ENCODE measurements around the gene JAKMIP1.
"Not testable (repeated sequence)": the region's sequence is repeated elsewhere in the genome, so short reads cannot be mapped to it uniquely, and the experiment has no call there.

The JAKMIP1 gene

GRCh38 chr4:6228158-6229067, 28.1 kb upstream of the JAKMIP1 start:
- DNase-seq = no peak

- DNase-seq = no peak
Observed at GRCh38 chr4:6227412-6228157, 27.2 kb upstream of the JAKMIP1 start.

GRCh38 chr4:6226506-6226905, 26.2 kb upstream of the JAKMIP1 start:
- DNase-seq = no peak

- DNase-seq = no peak
Observed at GRCh38 chr4:6225469-6225868, 25.1 kb upstream of the JAKMIP1 start.

GRCh38 chr4:6224735-6225134, 24.4 kb upstream of the JAKMIP1 start:
- DNase-seq = no peak

- DNase-seq = no peak
Observed at GRCh38 chr4:6222761-6223292, 22.5 kb upstream of the JAKMIP1 start.

GRCh38 chr4:6221851-6222760, 21.8 kb upstream of the JAKMIP1 start:
- no peak for DNase-seq

- DNase-seq = no peak
Observed at GRCh38 chr4:6221301-6221850, 21.0 kb upstream of the JAKMIP1 start.

GRCh38 chr4:6217716-6218381, 17.5 kb upstream of the JAKMIP1 start:
- DNase-seq = no peak

GRCh38 chr4:6216588-6216987, 16.2 kb upstream of the JAKMIP1 start:
- DNase-seq = no peak

- DNase-seq = no peak
Observed at GRCh38 chr4:6209921-6210320, 9.6 kb upstream of the JAKMIP1 start.

GRCh38 chr4:6209291-6209690, 8.9 kb upstream of the JAKMIP1 start:
- not testable (repeated sequence) for DNase-seq

GRCh38 chr4:6208416-6208815, 8.1 kb upstream of the JAKMIP1 start:
- DNase-seq = no peak

- no peak for DNase-seq
Observed at GRCh38 chr4:6207602-6208001, 7.3 kb upstream of the JAKMIP1 start.

- no peak for DNase-seq
Observed at GRCh38 chr4:6206771-6207290, 6.5 kb upstream of the JAKMIP1 start.

- no peak for DNase-seq
Observed at GRCh38 chr4:6205973-6206372, 5.6 kb upstream of the JAKMIP1 start.

GRCh38 chr4:6205567-6205931, 5.2 kb upstream of the JAKMIP1 start:
- DNase-seq = no peak

- no peak for DNase-seq
Observed at GRCh38 chr4:6204871-6205566, 4.7 kb upstream of the JAKMIP1 start.

GRCh38 chr4:6204098-6204497, 3.7 kb upstream of the JAKMIP1 start:
- DNase-seq = no peak

- no peak for DNase-seq
Observed at GRCh38 chr4:6201580-6202091, 1.3 kb upstream of the JAKMIP1 start.

- no peak for DNase-seq
Observed at GRCh38 chr4:6200922-6201362, 593 bp upstream of the JAKMIP1 start.

All from NCI-H1048 (cell line).